Psoas muscle (tissue), 8 donors: ENCODE results near the gene BTLA. TPM values are rescaled to one million over a fixed set of nuclear protein-coding genes. Genes with fewer than 3 reads are reported as not detected.

ENCODE experiments used
- ATAC-seq, 4 donors: fragments of 200-7000 bp; cut with Tn5 transposase; one replicate each; pipeline ENCODE4 v1.9.1; 2020; ENCODE audit warnings: moderate library complexity in 3 of 4, mild to moderate bottlenecking in 2 of 4
- DNase-seq, 2 donors: peaks; one replicate each; pipeline ENCODE4 v3.0.0-alpha.2; 2020
- H3K27ac ChIP-seq: fragments of 200-600 bp; one replicate; pipeline ENCODE4 v1.8.0; 2022
- H3K27me3 ChIP-seq, 3 donors: fragments of 200-600 bp in 1 of 3; one replicate each; pipeline versions ENCODE4 v1.6.1 to v1.8.0; 2013 to 2022; ENCODE audit warnings: low read length in 2 of 3, mild to moderate bottlenecking in 2 of 3, moderate library complexity in 1 of 3; ENCODE audit not compliant: insufficient read depth in 3 of 3
- H3K36me3 ChIP-seq, 2 donors: fragments of 200-600 bp in 1 of 2; one replicate each; pipeline versions ENCODE4 v1.6.1 to v1.8.0; 2013 to 2022; ENCODE audit warnings: low read depth in 1 of 2, mild to moderate bottlenecking in 1 of 2, moderate library complexity in 1 of 2; ENCODE audit not compliant: insufficient read depth in 1 of 2
- H3K4me1 ChIP-seq: fragments of 200-600 bp; one replicate; pipeline ENCODE4 v1.8.0; 2022
- H3K4me3 ChIP-seq: fragments of 200-600 bp; one replicate; pipeline ENCODE4 v1.8.0; 2022; ENCODE audit warnings: mild to moderate bottlenecking
- H3K9me3 ChIP-seq: fragments of 200-600 bp; one replicate; pipeline ENCODE4 v1.8.0; 2022
- CTCF ChIP-seq: fragments of 200-600 bp; IDR thresholded peaks from one replicate; pipeline ENCODE4 v1.8.0; 2022; ENCODE audit warnings: antibody characterized with exemption
- WGBS, 3 donors: extraction: QIAGEN DNeasy Blood & Tissue Kit; methylation state at CpG; one replicate each; pipeline versions ENCODE4 v1.1.6 to v1.1.7; 2013; 5-methylcytosine and 5-hydroxymethylcytosine counted together
- intact Hi-C, 2 donors: fragments of 100-400 bp; cut with DNase I; formaldehyde crosslinking; loops; one replicate each; pipeline versions ENCODE4 v1.11.0 to v1.14.2; 2022
- polyA plus RNA-seq, 3 donors: library from polyadenylated mRNA; stranded (reverse); fragments of 200-250 nt; gene quantifications; one replicate each; pipeline ENCODE4 v1.2.3, GENCODE V29; 2013
- total RNA-seq, 4 donors: library from RNA; stranded (reverse); fragmentation: NEBNext Ultra II Directional in 2 of 4; extraction: Animal tissue kit (Norgen Biotek cat#: 25700) in 2 of 4; gene quantifications; one replicate each; pipeline versions ENCODE4 v1.2.1 to v1.2.4, GENCODE V29; 2021 to 2023
- donor health status: healthy with polysubstance abuse.
- donor health status: DM: no; HTN: no; CAD: no; lungs with moderate emphysema.
- donor health status: Bipolar disorder and iron deficiency.
- donor health status: healthy.
- donor health status: DM: yes; HTN: yes; CAD: no.
- donor health status: DM: no; HTN: no; CAD: no.
- donor health status: DM: no; HTN: no; CAD: no.
- donor health status: DM: yes; HTN: yes; CAD: no.

Gene BTLA
- total and polyA plus RNA-seq, 7 donors, result 0.01 to 0.32 (median 0.13) TPM; not detected in 2

GRCh38 chr3:112492124-112492523 lies 7.1 kb downstream of the BTLA start:
- Histone ChIP-seq H3K4me3 (no peak overlapping the region), H3K27me3 (no peaks in the 10 kb centered on the region), H3K9me3 (no peaks in the 10 kb centered on the region), H3K4me1 (no peaks in the 10 kb centered on the region), H3K27ac (no peak overlapping the region), H3K36me3 (no peaks in the 10 kb centered on the region)
- ATAC-seq (no peak), DNase-seq (no peak)
- 95 to 100% (median 97%) methylated on average over 1 of the region's 1 CpG for WGBS, 3 donors
- intact Hi-C loops, result no loop called here
- TF ChIP-seq CTCF, result no peak

GRCh38 chr3:112491373-112491772 lies 7.9 kb downstream of the BTLA start:
- ATAC-seq (no peak), DNase-seq (no peak)
- H3K4me1 ChIP-seq, result no peaks in the 10 kb centered on the region
- no peaks in the 10 kb centered on the region for H3K9me3 ChIP-seq
- TF ChIP-seq CTCF, result no peak
- H3K27me3 ChIP-seq, result no peaks in the 10 kb centered on the region
- H3K36me3 ChIP-seq, result no peaks in the 10 kb centered on the region
- H3K4me3 ChIP-seq, result no peak overlapping the region
- H3K27ac ChIP-seq, result no peak overlapping the region
- intact Hi-C loops, result no loop called here

- DNase-seq, result no peak
- no peak for TF ChIP-seq CTCF
- WGBS, 3 donors, result 78 to 89% (median 82%) methylated on average over 4 of the region's 4 CpGs
- H3K9me3 ChIP-seq, result no peaks in the 10 kb centered on the region
- H3K36me3 ChIP-seq, result no peaks in the 10 kb centered on the region
- intact Hi-C loops, result no loop called here
- no peak overlapping the region for H3K27ac ChIP-seq
- no peak overlapping the region for H3K4me3 ChIP-seq
- no peaks in the 10 kb centered on the region for H3K4me1 ChIP-seq
- ATAC-seq, result no peak
- no peaks in the 10 kb centered on the region for H3K27me3 ChIP-seq
Observed at GRCh38 chr3:112489674-112490479, 9.4 kb downstream of the BTLA start.

- WGBS, 3 donors, result 91 to 93% (median 91%) methylated on average over 7 of the region's 7 CpGs
- intact Hi-C loops, result no loop called here
- TF ChIP-seq CTCF, result no peak
- no peak overlapping the region for H3K4me3 ChIP-seq
- DNase-seq (no peak), ATAC-seq (no peak)
- no peaks in the 10 kb centered on the region for H3K36me3 ChIP-seq
- no peak overlapping the region for H3K27ac ChIP-seq
- no peaks in the 10 kb centered on the region for H3K4me1 ChIP-seq
- no peaks in the 10 kb centered on the region for H3K27me3 ChIP-seq
- no peaks in the 10 kb centered on the region for H3K9me3 ChIP-seq
Observed at GRCh38 chr3:112486811-112487505, 12.3 kb downstream of the BTLA start.
